Renal cortex interstitium (tissue), 11 donors: Measurements from ENCODE around the gene CBFA2T3. TPM values are rescaled to one million over a fixed set of nuclear protein-coding genes. Genes with fewer than 3 reads are reported as not detected.

ENCODE experiments used
- DNase-seq, 11 donors: peaks; one replicate each; pipeline ENCODE4 v3.0.0-alpha.2; 2013; ENCODE audit warnings: low read depth in 9 of 11, low spot score in 4 of 11; ENCODE audit errors: extremely low read depth in 1 of 11
- polyA plus RNA-seq, 3 donors: library from polyadenylated mRNA; unstranded; fragments of 120-200 nt; gene quantifications; one replicate each; pipeline ENCODE4 v1.2.1, GENCODE V29; 2013; ENCODE audit not compliant: insufficient read length in 3 of 3

Gene CBFA2T3
- polyA plus RNA-seq, 3 donors = 2.6 to 5.5 (median 2.7) TPM

DNA sequence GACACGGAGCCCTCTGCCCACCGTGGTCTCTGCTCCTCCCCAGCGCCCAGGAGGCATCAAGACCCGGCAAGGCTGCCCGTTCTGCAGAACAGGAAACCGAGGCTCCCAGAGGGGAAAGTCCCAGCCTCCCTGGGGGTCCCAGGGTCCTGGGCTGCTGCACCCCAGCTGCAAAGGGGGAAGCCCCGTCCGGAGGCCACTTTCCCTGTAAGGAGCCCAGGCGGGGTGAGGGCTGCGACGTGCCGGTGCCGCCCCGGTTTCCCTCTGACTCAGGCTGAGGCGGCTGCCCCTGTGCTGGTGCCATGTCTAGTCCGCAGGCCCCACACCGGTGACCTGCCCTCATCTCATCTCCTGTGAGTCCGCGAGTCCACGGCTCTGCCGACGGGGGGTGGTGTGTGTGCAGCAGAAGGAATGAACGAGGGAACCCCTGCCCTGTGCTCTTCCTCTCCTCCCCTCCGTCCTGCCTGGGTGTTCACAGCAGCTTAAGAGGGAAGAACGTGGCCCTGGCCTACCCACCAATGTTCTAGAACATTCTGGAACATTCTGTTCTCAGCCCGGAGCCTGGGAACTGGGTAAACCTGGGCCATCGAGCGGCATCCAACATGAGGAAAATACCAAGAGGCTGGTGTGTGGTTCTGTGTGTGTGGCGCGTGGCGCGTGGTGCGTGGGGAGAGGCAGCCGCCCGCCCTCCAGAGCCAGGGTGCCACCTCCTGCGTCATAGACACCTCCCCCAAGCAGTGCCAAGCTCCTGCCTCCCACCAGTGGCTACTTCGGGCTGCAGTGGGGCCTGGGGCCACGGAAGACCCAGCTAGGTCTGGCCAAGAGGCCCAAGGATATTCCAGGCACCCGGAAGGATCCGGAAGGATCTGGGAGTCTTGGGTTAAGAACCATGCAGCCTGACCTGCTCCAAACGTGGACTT lies 7.0 kb upstream of the CBFA2T3 start:
- DNase-seq = no peak

DNA sequence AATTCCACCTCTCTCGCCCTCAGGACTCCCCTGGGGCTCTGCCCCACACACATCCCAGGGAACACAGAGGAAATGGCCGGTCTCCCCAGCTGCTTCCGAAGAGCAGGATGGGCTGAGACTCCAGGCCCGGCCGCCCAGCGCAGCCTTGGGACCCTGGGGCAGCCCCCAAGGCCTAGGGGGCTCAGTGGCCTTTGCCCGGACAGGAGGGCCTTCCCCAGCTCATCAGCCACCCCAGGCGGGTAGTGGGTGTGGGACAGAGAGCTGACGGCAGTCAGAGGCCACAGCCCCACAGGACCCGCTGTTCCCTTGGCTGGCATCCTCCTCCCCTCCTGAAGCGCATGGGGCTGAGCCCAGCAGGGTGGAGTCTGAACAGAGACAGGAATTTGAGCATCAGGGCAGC lies 6.2 kb upstream of the CBFA2T3 start:
- DNase-seq = no peak

- peak in 1 of 11 donors; percentile 30 for DNase-seq
Measured at GRCh38 chr16:88982286-88983084, 5.5 kb upstream of the CBFA2T3 start.

- no peak for DNase-seq
Measured at GRCh38 chr16:88979353-88980015, 2.5 kb upstream of the CBFA2T3 start.

- DNase-seq = no peak
Measured at GRCh38 chr16:88978608-88979346, 1.8 kb upstream of the CBFA2T3 start.

DNA sequence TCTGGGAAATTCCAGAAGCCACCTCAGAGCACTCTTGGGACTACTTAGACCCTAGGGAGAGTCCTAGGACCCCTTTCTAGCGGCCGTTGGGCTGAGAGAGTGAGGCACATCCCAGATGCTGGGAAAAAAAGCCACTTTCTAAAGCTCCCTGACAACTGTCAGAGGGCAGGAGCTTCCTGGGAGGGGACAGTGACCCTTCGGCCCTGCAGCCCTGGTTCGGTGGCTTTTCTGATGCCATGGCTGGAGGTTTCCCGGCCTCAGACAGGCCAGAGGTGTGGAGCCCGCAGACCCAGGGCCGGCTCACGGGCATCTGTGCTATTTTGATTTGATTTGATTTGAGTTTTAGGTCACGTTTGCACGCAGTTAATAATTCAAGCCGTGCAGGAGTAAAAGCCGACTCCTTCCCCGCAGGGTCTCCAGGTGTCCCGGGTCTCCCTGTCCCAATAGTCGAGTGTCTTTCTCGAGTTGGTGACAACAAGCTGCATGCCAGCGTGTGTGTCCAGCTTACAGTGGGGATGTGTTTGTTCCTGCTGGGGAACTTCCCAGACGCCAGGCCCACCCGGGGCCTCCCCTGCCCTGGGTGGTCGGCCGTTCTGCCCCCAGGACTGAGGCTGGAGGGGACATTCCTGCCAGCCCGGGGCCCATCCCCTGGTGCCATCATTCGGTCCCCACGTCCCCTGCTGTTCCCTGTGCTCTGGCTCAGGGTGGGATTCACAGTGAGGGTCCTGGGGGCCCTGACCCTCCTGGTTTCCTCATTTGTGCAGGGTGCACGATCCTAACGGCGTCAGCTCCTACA lies 1.0 kb upstream of the CBFA2T3 start:
- DNase-seq = no peak

DNA sequence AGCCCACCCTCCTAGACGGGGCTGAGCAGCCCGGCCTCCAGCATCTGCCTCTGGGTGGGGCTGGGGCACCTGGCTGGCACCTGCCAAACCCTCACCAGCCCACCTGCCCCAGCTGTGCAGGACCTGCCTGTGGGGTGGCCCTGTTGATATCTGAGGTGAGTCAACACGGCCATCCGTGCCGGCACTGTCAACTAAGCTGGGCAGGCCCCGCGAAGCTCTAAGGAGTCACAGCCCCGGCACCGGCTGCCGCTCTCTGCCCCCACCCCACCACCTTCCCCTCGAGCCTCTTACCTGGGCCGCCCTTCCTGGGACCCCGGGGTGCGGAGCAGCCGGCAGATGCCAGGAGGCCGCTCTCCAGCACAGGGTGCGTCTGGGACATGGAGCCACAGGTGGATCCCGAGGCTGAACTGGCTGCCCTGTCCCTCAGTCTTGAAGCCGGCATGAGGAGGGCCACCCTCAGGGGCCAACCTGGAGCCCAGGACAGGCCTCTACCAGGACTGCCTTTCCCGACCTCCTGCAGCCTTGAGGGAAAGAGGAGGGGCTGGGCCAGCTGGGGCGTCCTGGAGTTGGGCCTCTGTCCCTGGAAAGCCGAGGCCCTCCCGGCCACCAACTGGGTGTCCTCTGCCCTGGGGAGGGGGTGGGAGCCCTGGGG lies 515 bp downstream of the CBFA2T3 start:
- no peak for DNase-seq

DNA sequence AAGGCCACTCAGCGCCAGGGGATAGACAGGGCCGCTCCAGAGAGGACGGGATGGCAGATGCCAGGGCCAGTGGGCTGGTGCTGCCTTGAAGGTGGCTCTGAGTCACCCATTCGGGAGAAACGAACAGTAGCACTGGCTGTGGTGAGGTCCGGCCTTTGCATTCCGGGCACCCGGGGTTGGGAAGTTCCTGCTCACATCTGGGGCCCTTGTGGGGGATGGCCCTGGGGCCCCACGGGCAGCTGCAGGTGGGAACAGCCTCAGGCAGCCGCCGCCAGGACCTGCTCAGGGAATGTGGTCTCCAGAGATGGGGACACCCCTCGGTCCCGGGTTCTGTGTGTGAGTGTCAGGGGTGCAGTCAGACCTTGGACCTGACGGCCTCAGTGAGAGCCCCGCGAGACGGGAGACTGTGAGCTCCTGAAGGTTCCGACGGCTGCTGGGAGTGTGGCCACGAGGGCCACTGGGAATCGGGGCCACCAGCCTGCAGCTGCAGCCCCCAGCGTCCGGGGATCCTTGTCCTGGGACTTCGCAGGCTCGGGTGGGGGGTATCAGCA lies 1.4 kb downstream of the CBFA2T3 start:
- no peak for DNase-seq

DNA sequence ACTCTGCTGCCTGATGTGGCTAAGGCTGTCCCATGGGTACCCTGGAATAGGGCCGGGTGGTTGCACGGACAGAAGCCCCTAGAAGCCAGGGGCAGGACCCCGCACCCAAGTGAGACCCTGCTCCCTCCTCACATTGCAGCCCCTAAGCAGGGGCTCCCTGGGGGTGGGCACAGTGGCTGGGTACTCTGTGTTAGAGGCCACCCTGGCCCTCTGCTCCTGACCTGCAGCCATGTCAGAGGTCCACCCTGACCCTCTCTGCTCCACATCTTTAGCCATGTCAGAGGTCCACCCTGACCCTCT lies 2.1 kb downstream of the CBFA2T3 start:
- no peak for DNase-seq

GRCh38 chr16:88974080-88974915 lies 2.7 kb downstream of the CBFA2T3 start:
- DNase-seq = no peak

GRCh38 chr16:88973415-88974050 lies 3.5 kb downstream of the CBFA2T3 start:
- DNase-seq = no peak

DNA sequence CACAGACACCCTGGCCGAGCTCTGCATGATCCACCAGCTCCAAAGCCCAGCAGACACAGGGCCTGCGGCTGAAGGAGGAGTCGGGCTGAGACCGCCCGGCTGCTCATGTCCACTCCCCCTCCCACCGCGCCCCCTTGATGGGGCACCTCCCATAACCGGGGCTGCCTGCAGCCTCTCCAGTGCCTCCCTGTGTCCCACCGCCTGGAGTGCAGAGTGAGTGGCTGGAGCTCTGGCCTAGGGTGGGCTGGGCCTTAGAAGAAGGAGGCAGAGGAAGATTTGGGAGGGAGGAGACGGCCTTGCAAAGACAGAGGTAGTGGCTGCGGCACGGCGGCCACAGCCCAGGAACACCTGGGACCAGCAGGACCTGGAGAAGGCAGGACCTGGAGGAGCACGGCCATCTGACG lies 4.0 kb downstream of the CBFA2T3 start:
- peak in 6 of 11 donors; percentile 25 to 52 (median 42) for DNase-seq

DNA sequence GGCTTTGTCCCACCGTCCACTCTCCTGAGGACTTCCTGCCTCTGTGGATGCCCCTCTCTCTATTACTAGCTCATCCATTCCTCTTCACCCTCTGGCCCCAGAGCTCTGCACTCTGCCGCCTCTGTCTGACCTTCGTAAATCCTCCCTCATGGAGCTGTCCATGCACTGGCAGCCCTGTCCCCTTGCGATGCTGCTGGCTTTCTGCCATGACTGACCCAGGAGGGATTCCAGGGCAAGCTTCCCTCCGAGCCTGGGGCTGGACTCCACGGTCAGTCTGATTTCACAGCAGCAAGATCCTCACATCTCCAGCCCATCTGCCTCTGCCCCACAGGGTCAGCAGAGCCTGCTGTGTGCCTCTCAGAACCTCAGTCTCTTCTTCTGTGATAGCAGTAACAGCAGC lies 4.7 kb downstream of the CBFA2T3 start:
- no peak for DNase-seq

DNA sequence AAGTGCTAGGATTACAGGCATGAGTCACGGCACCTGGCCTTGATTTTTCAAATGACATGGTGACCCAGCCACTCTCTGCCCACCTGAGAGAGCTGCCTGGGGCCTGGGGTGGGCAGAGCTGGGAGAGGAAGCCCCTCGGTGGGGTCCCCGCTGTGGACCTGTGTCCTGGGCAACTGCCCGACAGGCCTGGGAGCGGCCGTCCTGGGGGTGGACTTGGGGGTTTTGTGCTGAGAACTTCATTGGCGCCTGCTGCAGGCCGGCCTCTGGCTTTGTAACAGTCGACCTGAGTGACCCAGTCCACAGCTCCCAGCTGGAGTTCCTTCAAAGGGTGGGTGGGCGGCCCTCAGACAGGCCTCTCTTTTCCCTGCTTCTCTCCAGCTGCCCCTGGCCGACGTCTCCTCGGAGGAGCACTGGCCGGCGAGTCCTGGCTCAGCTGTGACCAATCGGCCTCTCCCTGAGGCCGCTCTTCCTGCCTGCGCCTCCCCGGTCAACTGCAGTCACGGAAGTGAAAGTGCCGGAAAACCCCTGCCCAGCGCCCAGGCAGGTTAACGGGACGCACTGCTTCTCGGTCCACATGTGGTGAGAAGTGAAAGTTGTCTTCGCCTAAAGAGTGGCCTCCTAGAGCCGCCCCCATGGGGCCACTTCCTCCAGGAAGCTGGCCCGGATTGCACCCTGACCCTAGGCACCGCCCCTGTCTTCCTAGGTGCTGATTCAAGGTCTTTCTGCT lies 5.5 kb downstream of the CBFA2T3 start:
- DNase-seq = no peak

DNA sequence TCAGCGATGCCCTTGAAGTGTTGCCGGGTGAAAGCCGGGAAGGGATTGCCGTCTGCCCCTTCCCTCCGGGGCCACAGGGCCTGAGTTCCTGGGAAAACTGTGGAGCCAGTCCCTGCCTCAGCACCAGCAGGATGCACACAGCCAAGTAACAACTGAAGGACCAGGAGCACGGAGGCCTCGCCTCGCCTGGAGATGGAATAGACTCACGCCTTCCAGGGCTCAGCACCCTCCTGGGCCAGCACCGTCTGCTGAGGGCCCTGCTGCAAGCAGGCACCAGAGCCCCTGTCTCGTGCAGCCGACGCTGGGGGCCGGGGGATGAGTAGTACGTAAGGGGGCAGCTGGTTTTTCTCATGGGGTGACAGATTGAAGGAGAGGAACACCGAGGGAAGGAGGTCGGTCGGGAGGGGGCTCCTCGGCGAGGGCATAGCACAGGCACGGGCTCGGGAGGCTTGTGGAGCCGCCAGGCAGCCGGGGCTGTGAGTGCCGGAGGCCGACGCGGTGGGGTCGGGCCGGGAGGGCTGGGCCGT lies 6.4 kb downstream of the CBFA2T3 start:
- no peak for DNase-seq
